ENCODE results near the gene DOCK3.
"Not testable (repeated sequence)": the region's sequence is repeated elsewhere in the genome, so short reads cannot be mapped to it uniquely, and the experiment has no call there.

The DOCK3 gene

DNA sequence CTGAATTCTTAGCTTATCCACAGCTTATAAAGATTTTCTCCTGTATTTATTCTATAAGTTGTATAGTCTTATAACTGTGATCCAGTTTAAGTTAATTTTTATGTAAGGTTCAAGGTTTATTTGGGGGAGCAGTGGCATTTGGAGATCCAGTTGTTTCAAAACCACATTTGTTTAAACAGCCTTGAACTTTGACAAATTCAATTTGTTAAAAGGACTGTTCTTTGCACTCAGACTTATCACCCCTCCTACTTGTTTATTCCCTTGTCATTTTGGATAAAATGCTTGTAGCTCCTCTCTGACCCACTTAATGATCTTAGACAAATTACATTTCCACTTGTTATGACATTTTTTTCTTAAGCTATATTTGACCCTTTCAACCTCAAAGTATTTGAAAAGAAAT is 327.8 kb downstream of the DOCK3 start:
- FAIRE-seq: no peak

- no peak for FAIRE-seq
Measured at GRCh38 chr3:51004235-51004634, 329.5 kb downstream of the DOCK3 start.

- no peak for FAIRE-seq
Measured at GRCh38 chr3:51024121-51024520, 349.4 kb downstream of the DOCK3 start.

- no peak for FAIRE-seq
Measured at GRCh38 chr3:51024765-51025632, 350.3 kb downstream of the DOCK3 start.

DNA sequence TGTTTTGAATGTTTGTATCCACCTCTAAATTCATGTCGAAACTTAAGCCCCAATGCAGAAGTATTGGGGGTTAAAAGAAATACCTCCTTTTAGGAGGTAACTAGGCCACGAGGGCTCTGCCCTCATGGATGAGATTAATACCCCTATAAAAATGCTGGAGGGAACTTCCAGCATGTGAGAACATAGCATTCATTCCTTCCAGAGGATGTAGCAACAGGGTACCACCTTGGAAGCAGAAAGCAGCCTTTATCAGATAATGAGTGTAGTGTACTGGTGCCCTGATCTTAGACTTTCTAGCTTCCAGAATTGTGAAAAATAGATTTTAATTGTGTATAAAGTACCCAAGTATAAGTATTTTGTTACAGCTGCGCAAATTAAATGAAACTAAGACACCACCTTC is 356.9 kb downstream of the DOCK3 start:
- no peak for FAIRE-seq

DNA sequence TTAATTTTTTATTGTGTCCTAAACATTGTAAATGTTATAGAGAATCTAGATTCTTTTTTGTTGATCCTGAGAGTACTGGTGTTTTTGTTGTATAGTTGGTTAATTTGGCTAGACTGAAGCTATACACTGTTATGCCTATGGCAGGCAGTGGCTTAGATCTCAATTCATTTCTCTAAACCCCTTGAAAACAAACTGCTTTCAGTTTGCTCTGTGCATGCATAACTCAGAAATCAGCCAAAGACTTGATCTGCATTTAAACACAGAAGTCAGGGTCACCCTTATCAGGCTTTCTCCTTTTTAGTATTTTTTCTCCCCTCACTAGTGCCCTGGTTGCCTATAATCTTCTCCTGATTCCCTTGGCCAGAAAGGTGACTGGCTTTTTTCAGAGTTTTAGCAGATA is 360.9 kb downstream of the DOCK3 start:
- FAIRE-seq: no peak

- FAIRE-seq: no peak
Measured at GRCh38 chr3:51044982-51045381, 370.3 kb downstream of the DOCK3 start.

GRCh38 chr3:51052562-51052961 is 377.8 kb downstream of the DOCK3 start:
- FAIRE-seq: no peak

- FAIRE-seq: no peak
Measured at GRCh38 chr3:51057121-51057520, 382.4 kb downstream of the DOCK3 start.

DNA sequence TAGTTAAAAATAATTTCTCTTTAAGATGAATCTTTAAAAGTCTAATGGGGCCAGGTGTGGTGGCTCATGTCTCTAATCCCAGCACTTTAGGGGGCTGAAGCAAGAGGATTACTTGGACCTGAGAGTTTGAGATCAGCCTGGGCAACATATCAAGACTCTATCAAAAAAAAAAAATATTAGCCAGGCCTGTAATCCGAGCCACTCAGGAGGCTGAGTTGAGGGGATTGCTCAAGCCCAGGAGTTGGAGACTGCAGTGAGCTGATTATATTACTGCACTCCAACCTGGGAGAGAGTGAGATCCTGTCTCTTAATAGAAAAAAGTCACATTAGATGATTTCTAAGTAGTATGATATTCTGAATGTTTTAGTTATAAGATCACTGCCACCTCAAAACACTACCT is 388.3 kb downstream of the DOCK3 start:
- no peak for FAIRE-seq

- FAIRE-seq: no peak
Measured at GRCh38 chr3:51075221-51075775, 400.6 kb downstream of the DOCK3 start.

DNA sequence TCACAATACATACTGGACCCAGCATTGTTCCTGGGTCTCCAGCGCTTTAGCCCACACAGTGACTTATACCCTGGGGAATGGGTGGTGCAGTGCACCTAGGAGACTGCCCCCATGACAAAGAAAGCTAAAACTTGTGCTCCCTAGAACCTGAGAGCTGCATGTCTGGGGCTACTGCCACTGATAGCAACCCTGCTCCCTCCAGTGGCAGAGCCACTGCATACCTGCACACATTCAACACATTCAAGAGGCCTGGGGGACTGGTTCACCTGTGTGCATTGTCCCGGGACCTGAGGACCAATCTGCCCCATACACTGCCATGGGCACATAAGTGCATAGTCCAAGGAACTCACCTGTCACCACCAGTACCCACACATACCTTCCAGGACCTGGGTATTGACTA is 407.6 kb downstream of the DOCK3 start:
- no peak for FAIRE-seq

DNA sequence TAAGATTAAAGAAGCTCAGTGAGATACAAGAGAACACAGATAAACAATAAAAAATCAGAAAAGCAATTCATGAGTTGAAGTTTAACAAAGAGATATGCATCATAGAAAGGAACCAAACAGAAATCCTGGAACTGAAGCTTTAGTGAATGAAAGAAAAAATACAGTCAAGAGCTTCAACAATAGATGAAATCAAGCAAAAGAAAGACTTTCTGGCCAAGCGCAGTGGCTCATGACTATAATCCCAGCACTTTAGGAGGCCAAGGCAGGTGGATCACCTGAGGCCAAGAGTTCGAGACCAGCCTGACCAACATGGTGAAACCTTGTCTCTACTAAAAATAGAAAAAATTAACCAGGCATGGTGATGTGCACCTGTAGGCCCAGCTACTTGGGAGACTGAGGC is 408.8 kb downstream of the DOCK3 start:
- no peak for FAIRE-seq

DNA sequence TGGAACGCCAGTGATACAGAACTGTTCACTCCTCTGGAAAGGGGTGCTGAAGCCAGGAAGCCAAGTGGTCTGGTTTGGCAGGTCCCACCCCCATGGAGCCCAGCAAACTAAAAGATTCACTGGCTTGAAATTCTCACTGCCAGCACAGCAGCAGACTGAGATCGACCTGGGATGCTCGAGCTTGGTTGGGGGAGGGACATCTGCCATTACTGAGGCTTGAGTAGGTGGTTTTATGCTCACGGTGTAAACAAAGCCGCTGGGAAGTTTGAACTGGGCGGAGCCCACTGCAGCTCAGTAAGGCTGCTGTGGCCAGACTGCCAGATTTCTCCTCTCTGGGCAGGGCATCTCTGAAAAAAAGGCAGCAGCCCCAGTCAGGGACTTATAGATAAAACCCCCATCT is 417.4 kb downstream of the DOCK3 start:
- FAIRE-seq: not testable (repeated sequence)

DNA sequence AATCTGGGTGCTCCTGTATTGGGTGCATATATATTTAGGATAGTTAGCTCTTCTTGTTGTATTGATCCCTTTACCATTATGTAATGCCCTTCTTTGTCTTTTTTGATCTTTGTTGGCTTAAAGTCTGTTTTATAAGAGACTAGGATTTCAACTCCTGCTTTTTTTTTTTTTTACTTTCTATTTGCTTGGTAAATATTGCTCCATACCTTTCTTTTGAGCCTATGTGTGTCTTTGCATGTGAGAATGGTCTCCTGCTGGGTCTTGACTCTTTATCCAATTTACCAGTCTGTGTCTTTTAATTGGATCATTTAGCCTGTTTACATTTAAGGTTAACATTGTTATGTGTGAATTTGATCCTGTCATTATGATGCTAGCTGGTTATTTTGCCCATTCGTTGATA is 420.1 kb downstream of the DOCK3 start:
- not testable (repeated sequence) for FAIRE-seq

DNA sequence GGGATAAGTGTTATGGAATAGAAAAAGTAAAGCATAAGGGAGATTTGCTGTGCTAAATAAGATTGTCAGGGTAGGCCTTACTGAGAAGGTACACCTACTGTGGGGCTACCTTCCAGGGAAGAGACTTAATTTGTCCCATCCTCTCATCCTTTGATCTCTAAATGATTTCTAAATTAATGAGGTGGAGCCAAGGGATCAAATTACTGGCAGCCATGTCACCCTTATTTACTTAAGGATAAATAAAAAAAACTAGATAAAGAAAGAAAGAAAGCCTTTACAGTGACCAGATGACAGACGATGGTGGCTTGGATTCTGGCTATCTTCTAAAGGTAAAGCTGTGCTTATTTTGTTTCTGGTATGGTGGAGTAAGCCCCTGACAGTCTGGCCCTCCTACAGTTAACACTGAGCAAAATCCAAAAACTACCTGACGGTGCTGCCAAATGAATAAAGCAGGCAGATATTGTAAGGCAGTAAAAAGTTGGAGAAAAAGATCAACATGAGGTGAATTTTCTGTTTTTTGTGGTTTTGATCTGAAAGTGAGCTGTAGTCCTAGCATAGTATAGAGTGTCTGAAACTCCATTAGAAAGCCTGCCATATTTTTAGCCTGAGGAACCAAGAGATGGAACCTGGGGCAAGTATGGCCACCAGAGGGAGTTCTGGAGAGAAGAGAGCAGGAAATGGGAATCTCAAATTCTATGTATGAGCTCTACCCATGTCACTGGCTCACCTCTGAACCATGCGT is 425.2 kb downstream of the DOCK3 start:
- peak; percentile 73 for FAIRE-seq

- no peak for FAIRE-seq
Measured at GRCh38 chr3:51100536-51100851, 425.8 kb downstream of the DOCK3 start.

GRCh38 chr3:51102396-51102795 is 427.7 kb downstream of the DOCK3 start:
- FAIRE-seq: no peak

GRCh38 chr3:51106242-51106876 is 431.6 kb downstream of the DOCK3 start:
- FAIRE-seq: no peak

- FAIRE-seq: no peak
Measured at GRCh38 chr3:51110586-51110985, 435.9 kb downstream of the DOCK3 start.

DNA sequence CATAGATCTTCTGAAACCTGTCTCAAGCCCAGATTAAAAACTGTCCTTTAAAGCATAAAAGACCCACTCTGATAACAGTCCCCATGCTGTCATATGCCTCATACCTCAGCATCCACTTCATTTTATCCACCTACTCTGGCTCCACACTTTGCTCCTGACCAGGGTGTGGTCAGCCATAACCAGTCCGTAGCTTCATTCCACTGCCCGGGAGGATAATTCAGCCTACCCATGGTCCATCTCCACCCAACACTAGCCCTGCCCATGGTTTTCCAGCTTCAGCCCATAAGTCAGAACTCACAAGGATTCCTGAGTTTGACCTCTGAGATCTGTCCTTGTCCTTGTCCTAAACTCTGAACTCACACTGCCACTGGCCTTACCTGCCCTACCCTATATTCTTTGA is 448.2 kb downstream of the DOCK3 start:
- FAIRE-seq: no peak

DNA sequence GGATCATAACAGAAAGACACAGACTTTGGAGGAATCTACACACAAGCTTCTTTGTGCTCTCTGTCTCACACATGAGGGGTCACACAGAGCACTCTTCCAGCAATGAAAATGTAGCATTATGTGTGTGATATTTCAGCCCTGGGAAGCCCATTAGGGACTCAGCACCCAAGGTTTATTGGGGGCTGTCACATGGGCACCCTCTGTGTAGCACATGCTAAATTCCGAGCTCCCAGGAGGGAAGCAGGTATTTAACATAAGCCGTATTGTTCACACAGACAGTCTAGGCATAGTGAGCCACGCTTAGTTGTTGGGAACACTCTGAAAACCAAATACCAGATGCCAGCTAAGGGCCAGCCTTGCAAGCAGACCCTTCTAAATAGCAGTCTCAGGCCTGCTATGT is 448.8 kb downstream of the DOCK3 start:
- no peak for FAIRE-seq

- not testable (repeated sequence) for FAIRE-seq
Measured at GRCh38 chr3:51131607-51132006, 456.9 kb downstream of the DOCK3 start.

GRCh38 chr3:51137715-51138114 is 463.0 kb downstream of the DOCK3 start:
- no peak for FAIRE-seq
